Measurements from ENCODE around the gene CEP85. TPM values are rescaled to one million over a fixed set of nuclear protein-coding genes. Genes with fewer than 3 reads are reported as not detected.

The CEP85 gene
- total and polyA plus RNA-seq, 9 of the 15 experiments (the other 6 are each of a cell fraction or from before 2014, with no cell fraction given): 42.1 to 140 (median 92.6) TPM

GRCh38 chr1:26234644-26235370 lies 807 bp downstream of the CEP85 start (continued):
- TF ChIP-seq ZBTB40 (IDR thresholded peaks at IDR 0.05): peak; percentile 60; the same call in 1 of the 2 replicates
- no peak for TF ChIP-seq ZBTB40 (CRISPR knock-in tag; IDR thresholded peaks at IDR 0.05)

Data from K562 (cell line).